PC-3 (cell line): ENCODE results near the gene STX1B. TPM values are rescaled to one million over a fixed set of nuclear protein-coding genes. Genes with fewer than 3 reads are reported as not detected.

Source experiments
- ATAC-seq: fragments of 200-7000 bp; cut with Tn5 transposase; 2 replicates; pipeline ENCODE4 v1.9.1; 2020; ENCODE audit warnings: mild to moderate bottlenecking, moderate library complexity
- BruUV-seq: library from RNA; stranded (reverse); fragments of 400-500 nt; replicated peaks from 2 replicates; lab custom pipeline; 2021; lab: Mats Ljungman, UMichigan
- CTCF ChIA-PET: fragments of 300-600 bp; sonication (Branson Sonifier 250); formaldehyde crosslinking; loops from one replicate; lab custom pipeline; 2022; ENCODE audit warnings: antibody characterized with exemption; lab: Charles Lee
- POLR2A ChIA-PET: fragments of 300-600 bp; sonication (Branson Sonifier 250); formaldehyde crosslinking; loops from one replicate; lab custom pipeline; 2022; ENCODE audit warnings: antibody characterized with exemption; ENCODE audit not compliant: unreplicated experiment; lab: Charles Lee
- DNase-seq: peaks from one replicate; pipeline ENCODE4 v3.0.0-alpha.2; 2015
- H2AFZ ChIP-seq: fragments of 300-600 bp; sonication (generic); 2 replicates; pipeline ENCODE4 v1.6.0; 2016; ENCODE audit warnings: antibody characterized with exemption, low read length
- H3F3A ChIP-seq: fragments of 300-600 bp; sonication (generic); one replicate; pipeline ENCODE4 v1.6.0; 2017; ENCODE audit warnings: antibody characterized with exemption, low read length, control low read depth, mild to moderate bottlenecking; ENCODE audit not compliant: unreplicated experiment
- H3K27ac ChIP-seq: fragments of 300-600 bp; sonication (generic); 2 replicates; pipeline ENCODE4 v1.5.1; 2016; ENCODE audit warnings: mild to moderate bottlenecking, low read length
- H3K27me3 ChIP-seq: fragments of 300-600 bp; sonication (generic); 2 replicates; pipeline ENCODE4 v1.6.1; 2016; ENCODE audit warnings: low read length, mixed read lengths
- H3K36me3 ChIP-seq: fragments of 300-600 bp; sonication (generic); 2 replicates; pipeline ENCODE4 v1.6.1; 2016; ENCODE audit warnings: low read depth, mixed run types, low read length, mixed read lengths
- H3K4me1 ChIP-seq: fragments of 300-600 bp; sonication (generic); 2 replicates; pipeline ENCODE4 v1.5.1; 2016; ENCODE audit warnings: low read length; ENCODE audit not compliant: insufficient read depth
- H3K4me2 ChIP-seq: fragments of 300-600 bp; sonication (generic); 2 replicates; pipeline ENCODE4 v1.6.0; 2016; ENCODE audit warnings: low read length
- H3K4me3 ChIP-seq: fragments of 300-600 bp; sonication (generic); 2 replicates; pipeline ENCODE4 v1.5.1; 2016; ENCODE audit warnings: mild to moderate bottlenecking, low read length, mixed read lengths
- H3K79me2 ChIP-seq: fragments of 300-600 bp; sonication (generic); 2 replicates; pipeline ENCODE4 v1.6.1; 2017; ENCODE audit warnings: low read length, mixed read lengths
- H3K9ac ChIP-seq: fragments of 300-600 bp; sonication (generic); 2 replicates; pipeline ENCODE4 v1.6.0; 2016; ENCODE audit warnings: mild to moderate bottlenecking, low read length
- H3K9me2 ChIP-seq: fragments of 300-600 bp; sonication (generic); replicated peaks from 2 replicates; pipeline ENCODE4 v1.6.1; 2016; ENCODE audit warnings: mixed run types, low read length, mixed read lengths
- H3K9me3 ChIP-seq: fragments of 300-600 bp; sonication (generic); 2 replicates; pipeline ENCODE4 v1.6.1; 2016; ENCODE audit warnings: low read length, mixed read lengths
- H4K20me1 ChIP-seq: fragments of 300-600 bp; sonication (generic); 2 replicates; pipeline ENCODE4 v1.6.1; 2016; ENCODE audit warnings: low read length, mixed read lengths
- CTCF ChIP-seq: fragments of 300-600 bp; sonication (generic); conservative IDR thresholded peaks from 2 replicates; pipeline ENCODE4 v1.5.1; 2017; ENCODE audit warnings: antibody characterized with exemption, low read depth, mild to moderate bottlenecking, low read length
- EZH2 ChIP-seq: fragments of 300-600 bp; sonication (generic); IDR thresholded peaks from one replicate; pipeline ENCODE4 v1.6.1; 2017; ENCODE audit warnings: antibody characterized with exemption, mild to moderate bottlenecking, low read length; ENCODE audit not compliant: unreplicated experiment
- EZH2phosphoT487 ChIP-seq: fragments of 300-600 bp; sonication (generic); IDR thresholded peaks from 2 replicates; pipeline ENCODE4 v1.6.1; 2018; ENCODE audit warnings: mild to moderate bottlenecking, antibody characterized with exemption, low read length, borderline replicate concordance
- intact Hi-C: fragments of 100-400 bp; cut with micrococcal nuclease; formaldehyde crosslinking; loops from 2 replicates; pipeline ENCODE4 v1.9.0; 2023
- total RNA-seq: library from RNA; depleted of rRNA; stranded (reverse); fragments of >200 nt; gene quantifications from 2 replicates; pipeline ENCODE4 v1.2.3, GENCODE V29; 2014

Gene STX1B
- total RNA-seq, 1 experiment from 2014 or later: 1.5 TPM

GRCh38 chr16:30983289-30983889, 27.0 kb downstream of the STX1B start:
- DNase-seq (no peak), ATAC-seq (no peak)
- Histone ChIP-seq H4K20me1 (no peaks in the 10 kb centered on the region), H3K4me2 (no peak overlapping the region), H3K79me2 (no peaks in the 10 kb centered on the region), H3K27me3 (no peaks in the 10 kb centered on the region), H3K27ac (no peak overlapping the region), H3K4me3 (no peak overlapping the region), H3K4me1 (peaks cover 7% of the 10 kb centered on the region; the same call in 1 of the 2 replicates), H3F3A (no peaks in the 10 kb centered on the region), H3K9me3 (no peaks in the 10 kb centered on the region), H2AFZ (no peak overlapping the region), H3K9me2 (no peaks in the 10 kb centered on the region), H3K9ac (no peak overlapping the region), H3K36me3 (no peaks in the 10 kb centered on the region; the same call in 1 of the 2 replicates)
- POLR2A ChIA-PET: no interaction called here
- TF ChIP-seq CTCF (no peak), EZH2phosphoT487 (no peak), EZH2 (no peak)
- CTCF ChIA-PET: no interaction called here
- no TSS peak for BruUV-seq
- intact Hi-C loops: loop anchor here (5.0 kb wide), 1 partner anchor 459 kb away; the partner anchor contains the start of gene ZNF843

GRCh38 chr16:30982548-30983288, 27.7 kb downstream of the STX1B start:
- CTCF ChIA-PET: no interaction called here
- DNase-seq: no peak
- Histone ChIP-seq H3K36me3 (no peaks in the 10 kb centered on the region; the same call in 1 of the 2 replicates), H3K4me3 (no peak overlapping the region), H3K4me2 (no peak overlapping the region), H2AFZ (no peak overlapping the region), H3K9me2 (no peaks in the 10 kb centered on the region), H3K27me3 (no peaks in the 10 kb centered on the region), H3K9ac (no peak overlapping the region), H3F3A (no peaks in the 10 kb centered on the region), H3K9me3 (no peaks in the 10 kb centered on the region), H3K79me2 (no peaks in the 10 kb centered on the region), H3K4me1 (peaks cover 7% of the 10 kb centered on the region; the same call in 1 of the 2 replicates), H4K20me1 (no peaks in the 10 kb centered on the region), H3K27ac (no peak overlapping the region)
- no peak for ATAC-seq
- intact Hi-C loops: loop anchor here (5.0 kb wide), 1 partner anchor 460 kb away; the partner anchor contains the start of gene ZNF843
- POLR2A ChIA-PET: no interaction called here
- TF ChIP-seq EZH2: no peak
- no peak for TF ChIP-seq CTCF
- no peak for TF ChIP-seq EZH2phosphoT487
- no TSS peak for BruUV-seq
